ENCODE measurements around the gene TMLHE.
"Not testable (repeated sequence)": the region's sequence is repeated elsewhere in the genome, so short reads cannot be mapped to it uniquely, and the experiment has no call there.

TMLHE gene

GRCh38 chrX:155612312-155613224, at the start of gene TMLHE, which contains the start of gene SPRY3:
TSS of gene TMLHE (minus strand) at chrX:155612952. CDS start at chrX:155545276, 67,676 bp downstream.
TSS of gene SPRY3 (plus strand) at chrX:155612586.
- peak; percentile 32 for DNase-seq (ENCODE audit: low read depth)

- no peak for DNase-seq (ENCODE audit: low read depth)
These were observed 49.5 kb upstream of the TMLHE start for GRCh38 chrX:155662282-155662681.

GRCh38 chrX:155645180-155645579, 32.4 kb upstream of the TMLHE start:
- no peak for DNase-seq (ENCODE audit: low read depth)

- no peak for DNase-seq (ENCODE audit: low read depth)
These were observed 30.5 kb upstream of the TMLHE start for GRCh38 chrX:155643240-155643639.

- DNase-seq (ENCODE audit: low read depth) = not testable (repeated sequence)
These were observed 28.6 kb upstream of the TMLHE start for GRCh38 chrX:155641371-155641770.

GRCh38 chrX:155637714-155638113, 25.0 kb upstream of the TMLHE start:
- DNase-seq (ENCODE audit: low read depth) = no peak

- not testable (repeated sequence) for DNase-seq (ENCODE audit: low read depth)
These were observed 22.3 kb upstream of the TMLHE start for GRCh38 chrX:155635019-155635418.

- DNase-seq (ENCODE audit: low read depth) = no peak
These were observed 19.8 kb upstream of the TMLHE start for GRCh38 chrX:155632431-155633100.

- DNase-seq (ENCODE audit: low read depth) = not testable (repeated sequence)
These were observed 7.4 kb upstream of the TMLHE start for GRCh38 chrX:155620110-155620509.

GRCh38 chrX:155615938-155616337, 3.2 kb upstream of the TMLHE start:
- no peak for DNase-seq (ENCODE audit: low read depth)

GRCh38 chrX:155613927-155614559, 1.3 kb upstream of the TMLHE start:
- DNase-seq (ENCODE audit: low read depth) = no peak

- DNase-seq (ENCODE audit: low read depth) = no peak
These were observed 1.4 kb downstream of the TMLHE start for GRCh38 chrX:155611302-155611701.

GRCh38 chrX:155592981-155593380, 19.8 kb downstream of the TMLHE start:
- no peak for DNase-seq (ENCODE audit: low read depth)

- DNase-seq (ENCODE audit: low read depth) = no peak
These were observed 20.4 kb downstream of the TMLHE start for GRCh38 chrX:155592331-155592730.

- no peak for DNase-seq (ENCODE audit: low read depth)
These were observed 35.1 kb downstream of the TMLHE start for GRCh38 chrX:155577682-155578081.

GRCh38 chrX:155563099-155563498, 49.7 kb downstream of the TMLHE start:
- DNase-seq (ENCODE audit: low read depth) = no peak

GRCh38 chrX:155544881-155545280, 67.9 kb downstream of the TMLHE start:
- no peak for DNase-seq (ENCODE audit: low read depth)

GRCh38 chrX:155535866-155536265, 76.9 kb downstream of the TMLHE start:
- no peak for DNase-seq (ENCODE audit: low read depth)

- DNase-seq (ENCODE audit: low read depth) = no peak
These were observed 78.0 kb downstream of the TMLHE start for GRCh38 chrX:155534800-155535199.

GRCh38 chrX:155527023-155527422, 85.7 kb downstream of the TMLHE start:
- DNase-seq (ENCODE audit: low read depth) = not testable (repeated sequence)

GRCh38 chrX:155514225-155514624, 98.5 kb downstream of the TMLHE start:
- no peak for DNase-seq (ENCODE audit: low read depth)

GRCh38 chrX:155505296-155505695, 107.5 kb downstream of the TMLHE start:
- no peak for DNase-seq (ENCODE audit: low read depth)

- not testable (repeated sequence) for DNase-seq (ENCODE audit: low read depth)
These were observed 117.6 kb downstream of the TMLHE start for GRCh38 chrX:155495134-155495533.

Measured in stimulated activated CD4-positive, alpha-beta T cell treated with anti-CD3 and anti-CD28 coated beads, Interleukin-2, amount 100 ng/mL, for 4 hours (primary cell).